HCT116 (cell line): Measurements from ENCODE around the gene KSR1. TPM values are rescaled to one million over a fixed set of nuclear protein-coding genes. Genes with fewer than 3 reads are reported as not detected.

ENCODE experiments used
- ATAC-seq: fragments of 200-7000 bp; cut with Tn5 transposase; 2 replicates; pipeline ENCODE4 v1.9.1; 2020; ENCODE audit warnings: mild to moderate bottlenecking, moderate library complexity
- BruUV-seq: library from RNA; stranded (reverse); fragments of 400-500 nt; replicated peaks from 2 replicates; lab custom pipeline; 2021; lab: Mats Ljungman, UMichigan
- CTCF ChIA-PET: fragments of 300-600 bp; sonication (Branson Sonifier 250); formaldehyde crosslinking; loops from one replicate; lab custom pipeline; 2021; ENCODE audit warnings: antibody characterized with exemption; lab: Charles Lee
- POLR2A ChIA-PET: fragments of 300-600, 350-600 bp; sonication (Branson Sonifier 250); formaldehyde crosslinking; loops from one replicate; lab custom pipeline; 2021; ENCODE audit warnings: antibody characterized with exemption; lab: Charles Lee
- RAD21 ChIA-PET, 2 experiments: fragments of 300-600 bp; sonication (Branson Sonifier 250); formaldehyde crosslinking; loops; one replicate each; lab custom pipeline; 2023; ENCODE audit warnings: low total read pairs in 2 of 2; ENCODE audit not compliant: uncharacterized antibody in 2 of 2, unreplicated experiment in 2 of 2, low non-redundant PET in 1 of 2; lab: Charles Lee
- DNase-seq: peaks from one replicate; pipeline ENCODE4 v3.0.0-alpha.2; 2010; ENCODE audit warnings: low read depth, low spot score
- H2AFZ ChIP-seq: fragments of 200-600 bp; shearing (Covaris generic), sonication (generic); 2 replicates; pipeline ENCODE4 v1.6.1; 2017; ENCODE audit warnings: low read depth, mixed run types, mixed read lengths, antibody characterized with exemption, low read length; ENCODE audit not compliant: poor library complexity, severe bottlenecking
- H3K27ac ChIP-seq: 2 replicates; pipeline ENCODE4 v1.5.1; 2012; ENCODE audit warnings: low read depth, low read length
- H3K27me3 ChIP-seq: fragments of 200-600 bp; sonication (generic); 2 replicates; pipeline ENCODE4 v1.6.1; 2016; ENCODE audit warnings: mixed run types, low read length, mixed read lengths; ENCODE audit not compliant: insufficient read depth
- H3K36me3 ChIP-seq, 2 experiments: fragments of 200-500 bp in 1 of 2; fragments of 200-600 bp in 1 of 2; sonication (Bioruptor generic) in 1 of 2; sonication (generic) in 1 of 2; 2 replicates each; pipeline versions ENCODE4 v1.5.1 to v1.6.1; 2014 to 2016; ENCODE audit warnings: low read length in 2 of 2, inconsistent platforms in 1 of 2, mixed read lengths in 1 of 2, mixed run types in 1 of 2; ENCODE audit not compliant: insufficient read depth in 2 of 2, control insufficient read depth in 1 of 2
- H3K4me1 ChIP-seq, 2 experiments: fragments of 200-600 bp in 1 of 2; sonication (generic) in 1 of 2; 2 replicates each; pipeline versions ENCODE4 v1.5.1 to v1.6.1; 2012 to 2017; ENCODE audit warnings: low read length in 2 of 2, inconsistent platforms in 1 of 2, mild to moderate bottlenecking in 1 of 2, mixed read lengths in 1 of 2, mixed run types in 1 of 2, moderate library complexity in 1 of 2; ENCODE audit not compliant: insufficient read depth in 2 of 2, control insufficient read depth in 1 of 2
- H3K4me2 ChIP-seq: fragments of 200-600 bp; sonication (generic); 2 replicates; pipeline ENCODE4 v1.6.1; 2017; ENCODE audit warnings: mixed run types, low read length, mixed read lengths
- H3K4me3 ChIP-seq, 2 experiments: fragments of 200-600 bp in 1 of 2; sonication (generic) in 1 of 2; replicated peaks in 1 of 2; 2 replicates each; pipeline ENCODE4 v1.5.1; 2011 to 2016; ENCODE audit warnings: low read length in 2 of 2, control low read depth in 1 of 2, low read depth in 1 of 2, mild to moderate bottlenecking in 1 of 2, mixed read lengths in 1 of 2, mixed run types in 1 of 2
- H3K79me2 ChIP-seq: fragments of 200-600 bp; sonication (generic); 2 replicates; pipeline ENCODE4 v1.6.1; 2017; ENCODE audit warnings: mild to moderate bottlenecking, mixed run types, low read length, moderate library complexity, mixed read lengths; ENCODE audit not compliant: insufficient read depth
- H3K9ac ChIP-seq: fragments of 200-600 bp; sonication (generic); 2 replicates; pipeline ENCODE4 v1.6.1; 2016; ENCODE audit warnings: low read length, mixed read lengths
- H3K9me2 ChIP-seq: fragments of 200-600 bp; sonication (generic), shearing (Covaris generic); 2 replicates; pipeline ENCODE4 v1.6.1; 2017; ENCODE audit warnings: mixed run types, mild to moderate bottlenecking, moderate library complexity; ENCODE audit not compliant: insufficient read depth
- H3K9me3 ChIP-seq, 2 experiments: fragments of 200-500 bp in 1 of 2; fragments of 200-600 bp in 1 of 2; sonication (Bioruptor generic) in 1 of 2; sonication (generic) in 1 of 2; 2 replicates each; pipeline ENCODE4 v1.6.1; 2014 to 2017; ENCODE audit warnings: low read length in 2 of 2, mixed read lengths in 2 of 2, inconsistent platforms in 1 of 2, low read depth in 1 of 2, mild to moderate bottlenecking in 1 of 2, mixed run types in 1 of 2, moderate library complexity in 1 of 2; ENCODE audit not compliant: control insufficient read depth in 1 of 2, insufficient read depth in 1 of 2
- H4K20me1 ChIP-seq: fragments of 200-600 bp; sonication (generic), shearing (Covaris generic); 2 replicates; pipeline ENCODE4 v1.6.1; 2017; ENCODE audit warnings: mixed run types, mild to moderate bottlenecking, moderate library complexity; ENCODE audit not compliant: insufficient read depth
- CTCF ChIP-seq, 3 experiments: fragments of 200-600 bp in 1 of 3; sonication (generic) in 1 of 3; IDR thresholded peaks in 2 of 3; conservative IDR thresholded peaks in 1 of 3; 2 replicates each; pipeline ENCODE4 v1.5.1; 2012 to 2017; ENCODE audit warnings: low read depth in 2 of 3, low read length in 2 of 3, antibody characterized with exemption in 1 of 3, borderline replicate concordance in 1 of 3, control low read depth in 1 of 3, mild to moderate bottlenecking in 1 of 3, mixed read lengths in 1 of 3, mixed run types in 1 of 3, moderate library complexity in 1 of 3; ENCODE audit not compliant: insufficient read depth in 1 of 3
- POLR2AphosphoS5 ChIP-seq: IDR thresholded peaks from 2 replicates; pipeline ENCODE4 v1.6.1; 2011; ENCODE audit warnings: mild to moderate bottlenecking, low read depth, low read length, moderate library complexity
- REST ChIP-seq: IDR thresholded peaks from 2 replicates; pipeline ENCODE4 v1.6.1; 2012; ENCODE audit warnings: low read depth
- SIN3A ChIP-seq: IDR thresholded peaks from 2 replicates; pipeline ENCODE4 v1.6.1; 2012; ENCODE audit warnings: low read depth
- TCF7L2 ChIP-seq: IDR thresholded peaks from 2 replicates; pipeline ENCODE4 v1.7.0; 2011; ENCODE audit warnings: borderline replicate concordance, inconsistent platforms; ENCODE audit not compliant: insufficient read depth, insufficient read length; ENCODE audit errors: extremely low read depth
- intact Hi-C: fragments of 100-400 bp; cut with micrococcal nuclease; formaldehyde crosslinking; loops from 2 replicates; pipeline ENCODE4 v1.10.0; 2022
- total RNA-seq: library from RNA; stranded (reverse); gene quantifications from one replicate; pipeline ENCODE4 v1.2.1, GENCODE V29; 2021; ENCODE audit not compliant: unreplicated experiment

Gene KSR1
- total RNA-seq, 1 experiment from 2014 or later, result 16.5 TPM

- DNase-seq (no peak), ATAC-seq (no peak)
- Histone ChIP-seq H3K36me3 (no peaks in the 10 kb centered on the region), H3K27ac (no peak overlapping the region), H3K9ac (no peak overlapping the region), H3K4me1 (peaks cover 43 to 58% of the 10 kb centered on the region in 2 experiments), H3K4me2 (no peak overlapping the region), H3K79me2 (no peaks in the 10 kb centered on the region), H3K4me3 (no peak overlapping the region), H3K9me2 (no peaks in the 10 kb centered on the region), H3K27me3 (no peaks in the 10 kb centered on the region), H2AFZ (no peak overlapping the region), H3K9me3 (no peaks in the 10 kb centered on the region), H4K20me1 (no peaks in the 10 kb centered on the region)
- TF ChIP-seq POLR2AphosphoS5, result no peak
- TF ChIP-seq SIN3A, result no peak
- TF ChIP-seq CTCF (IDR thresholded peaks at IDR 0.05 in 2 of 3, conservative IDR thresholded peaks at IDR 0.05 in 1 of 3; ENCODE audit: borderline replicate concordance in 1 of 3, insufficient read depth in 1 of 3, low read depth in 2 of 3, low read length in 2 of 3), result no peak
- no peak for TF ChIP-seq REST
- TF ChIP-seq TCF7L2, result no peak
- ChIA-PET CTCF (no interaction called here), POLR2A (no interaction called here), RAD21 (no interaction called here)
- intact Hi-C loops, result no loop called here
- no TSS peak for BruUV-seq
Measured at GRCh38 chr17:27573548-27573947, 117.3 kb downstream of the KSR1 start.
